ENCODE results near the gene TGFBI.

GRCh38 chr5:136089791-136090190 lies 61.0 kb downstream of the TGFBI start:
- TF ChIP-seq POLR2AphosphoS5 (IDR thresholded peaks at IDR 0.05; ENCODE audit: low read depth, low read length) (no peak), FOXP2 (optimal IDR thresholded peaks at IDR 0.05; ENCODE audit: borderline replicate concordance, extremely low read depth, extremely low read length, insufficient read depth) (no peak), REST (IDR thresholded peaks at IDR 0.05; ENCODE audit: insufficient read depth in 1 of 2, low read depth in 2 of 2, low read length in 2 of 2) (peak; percentile 53 to 85; a peak in 3 of 4 replicates)
